Neural progenitor cell (in vitro differentiated cells): ENCODE data around the gene ZC3H13.

ENCODE experiments used
- EZH2 ChIP-seq: fragments of 200-600 bp; sonication (generic); IDR thresholded peaks from 2 replicates; pipeline ENCODE4 v1.6.1; 2017; ENCODE audit warnings: antibody characterized with exemption, mild to moderate bottlenecking, moderate library complexity
- EZH2phosphoT487 ChIP-seq: fragments of 200-600 bp; sonication (generic); IDR thresholded peaks from 2 replicates; pipeline ENCODE4 v1.6.1; 2017; ENCODE audit warnings: antibody characterized with exemption
- TF ChIP-seq, protein P1 (sequence below): fragments of 200-600 bp; sonication (generic); IDR thresholded peaks from 2 replicates; pipeline ENCODE4 v1.5.1; 2017; ENCODE audit warnings: antibody characterized with exemption, mild to moderate bottlenecking

DNA sequence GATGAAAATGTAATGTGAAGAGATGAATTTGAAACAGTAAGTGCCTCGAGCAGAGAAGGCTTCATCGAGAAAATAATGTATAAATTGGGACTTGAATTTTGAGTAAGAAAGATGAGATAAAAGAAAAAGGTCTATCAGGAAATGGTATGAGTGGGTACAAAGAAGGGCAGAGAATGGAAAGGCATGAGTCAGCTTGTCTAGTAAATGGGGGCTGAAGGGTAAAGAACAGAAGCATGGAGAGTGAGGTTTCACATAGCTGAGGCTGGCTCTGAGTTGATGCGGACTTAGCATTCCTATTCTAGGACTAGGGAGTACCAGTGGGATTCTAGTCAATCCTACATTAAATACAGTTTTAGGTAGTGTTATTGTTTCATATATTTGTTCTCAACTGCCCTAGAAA is 85.8 kb downstream of the ZC3H13 start:
- TF ChIP-seq, protein P1, sequence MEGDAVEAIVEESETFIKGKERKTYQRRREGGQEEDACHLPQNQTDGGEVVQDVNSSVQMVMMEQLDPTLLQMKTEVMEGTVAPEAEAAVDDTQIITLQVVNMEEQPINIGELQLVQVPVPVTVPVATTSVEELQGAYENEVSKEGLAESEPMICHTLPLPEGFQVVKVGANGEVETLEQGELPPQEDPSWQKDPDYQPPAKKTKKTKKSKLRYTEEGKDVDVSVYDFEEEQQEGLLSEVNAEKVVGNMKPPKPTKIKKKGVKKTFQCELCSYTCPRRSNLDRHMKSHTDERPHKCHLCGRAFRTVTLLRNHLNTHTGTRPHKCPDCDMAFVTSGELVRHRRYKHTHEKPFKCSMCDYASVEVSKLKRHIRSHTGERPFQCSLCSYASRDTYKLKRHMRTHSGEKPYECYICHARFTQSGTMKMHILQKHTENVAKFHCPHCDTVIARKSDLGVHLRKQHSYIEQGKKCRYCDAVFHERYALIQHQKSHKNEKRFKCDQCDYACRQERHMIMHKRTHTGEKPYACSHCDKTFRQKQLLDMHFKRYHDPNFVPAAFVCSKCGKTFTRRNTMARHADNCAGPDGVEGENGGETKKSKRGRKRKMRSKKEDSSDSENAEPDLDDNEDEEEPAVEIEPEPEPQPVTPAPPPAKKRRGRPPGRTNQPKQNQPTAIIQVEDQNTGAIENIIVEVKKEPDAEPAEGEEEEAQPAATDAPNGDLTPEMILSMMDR = no peak
- TF ChIP-seq EZH2phosphoT487 = no peak
- no peak for TF ChIP-seq EZH2
